H9 (cell line): ENCODE results near the gene ODR4. TPM values are rescaled to one million over a fixed set of nuclear protein-coding genes. Genes with fewer than 3 reads are reported as not detected.

ENCODE experiments used
- DNase-seq: peaks from one replicate; pipeline ENCODE4 v3.0.0-alpha.2; 2017
- H2AFZ ChIP-seq: one replicate; pipeline ENCODE4 v1.6.1; 2013; ENCODE audit warnings: mild to moderate bottlenecking, low read length, control low read depth, moderate library complexity
- H2AK5ac ChIP-seq: 2 replicates; pipeline ENCODE4 v1.6.1; 2013; ENCODE audit warnings: low read length, control low read depth, mixed read lengths; ENCODE audit not compliant: insufficient read length
- H2BK120ac ChIP-seq: one replicate; pipeline ENCODE4 v1.6.1; 2013; ENCODE audit warnings: low read depth, mild to moderate bottlenecking, low read length, control low read depth, inconsistent platforms; ENCODE audit not compliant: poor library complexity, severe bottlenecking
- H2BK12ac ChIP-seq: 2 replicates; pipeline ENCODE4 v1.6.1; 2013; ENCODE audit warnings: low read length, control low read depth, mixed read lengths, low read depth; ENCODE audit not compliant: insufficient read length
- H2BK15ac ChIP-seq: 2 replicates; pipeline ENCODE4 v1.6.1; 2013; ENCODE audit warnings: low read depth, low read length, control low read depth
- H2BK20ac ChIP-seq: one replicate; pipeline ENCODE4 v1.6.1; 2013; ENCODE audit warnings: low read depth, mild to moderate bottlenecking, low read length, control low read depth, inconsistent platforms; ENCODE audit not compliant: poor library complexity, severe bottlenecking
- H2BK5ac ChIP-seq: 2 replicates; pipeline ENCODE4 v1.6.1; 2013; ENCODE audit warnings: low read length, control low read depth, mixed read lengths; ENCODE audit not compliant: insufficient read length
- H3K14ac ChIP-seq: 2 replicates; pipeline ENCODE4 v1.6.1; 2013; ENCODE audit warnings: low read length, control low read depth; ENCODE audit not compliant: insufficient read depth
- H3K18ac ChIP-seq: 2 replicates; pipeline ENCODE4 v1.6.1; 2013; ENCODE audit warnings: low read depth, mild to moderate bottlenecking, mixed read lengths, low read length, control low read depth; ENCODE audit not compliant: insufficient read length
- H3K23ac ChIP-seq: 2 replicates; pipeline ENCODE4 v1.6.1; 2013; ENCODE audit warnings: low read length, control low read depth, mixed read lengths, low read depth; ENCODE audit not compliant: insufficient read length
- H3K23me2 ChIP-seq: 2 replicates; pipeline ENCODE4 v1.6.1; 2013; ENCODE audit warnings: low read depth, mild to moderate bottlenecking, mixed read lengths, low read length, control low read depth; ENCODE audit not compliant: insufficient read length, poor library complexity, severe bottlenecking
- H3K27ac ChIP-seq: 2 replicates; pipeline ENCODE4 v1.5.1; 2013; ENCODE audit warnings: low read length, control low read depth, mixed read lengths, low read depth; ENCODE audit not compliant: insufficient read length
- H3K27me3 ChIP-seq: 2 replicates; pipeline ENCODE4 v1.6.1; 2013; ENCODE audit warnings: low read length, control low read depth, inconsistent platforms; ENCODE audit not compliant: insufficient read depth
- H3K4ac ChIP-seq: 2 replicates; pipeline ENCODE4 v1.6.1; 2013; ENCODE audit warnings: low read depth, mild to moderate bottlenecking, control low read depth, inconsistent platforms, low read length, moderate library complexity
- H3K4me1 ChIP-seq: 2 replicates; pipeline ENCODE4 v1.6.1; 2013; ENCODE audit warnings: low read length, control low read depth, inconsistent platforms; ENCODE audit not compliant: insufficient read depth
- H3K4me2 ChIP-seq: 2 replicates; pipeline ENCODE4 v1.6.1; 2013; ENCODE audit warnings: low read length, control low read depth, mixed read lengths; ENCODE audit not compliant: insufficient read length, insufficient read depth
- H3K56ac ChIP-seq: 2 replicates; pipeline ENCODE4 v1.6.1; 2013; ENCODE audit warnings: low read depth, mild to moderate bottlenecking, mixed read lengths, low read length, control low read depth; ENCODE audit not compliant: insufficient read length
- H3K79me1 ChIP-seq: 2 replicates; pipeline ENCODE4 v1.6.1; 2013; ENCODE audit warnings: low read depth, mild to moderate bottlenecking, moderate library complexity, low read length, control low read depth, inconsistent platforms; ENCODE audit not compliant: insufficient read depth, poor library complexity, severe bottlenecking
- H3K79me2 ChIP-seq: 2 replicates; pipeline ENCODE4 v1.6.1; 2013; ENCODE audit warnings: low read length, control low read depth, inconsistent platforms; ENCODE audit not compliant: insufficient read depth
- H3K9ac ChIP-seq: 2 replicates; pipeline ENCODE4 v1.6.1; 2013; ENCODE audit warnings: low read length, control low read depth, mixed read lengths; ENCODE audit not compliant: insufficient read length; ENCODE audit errors: extremely low read depth
- H3K9me3 ChIP-seq: one replicate; pipeline ENCODE4 v1.6.1; 2013; ENCODE audit warnings: low read depth, low read length, inconsistent platforms; ENCODE audit not compliant: control insufficient read depth
- H3T11ph ChIP-seq: one replicate; pipeline ENCODE4 v1.6.1; 2013; ENCODE audit warnings: mild to moderate bottlenecking, low read length, control low read depth, inconsistent platforms
- H4K20me1 ChIP-seq: one replicate; pipeline ENCODE4 v1.6.1; 2013; ENCODE audit not compliant: control insufficient read depth, insufficient read length, insufficient read depth
- H4K5ac ChIP-seq: 2 replicates; pipeline ENCODE4 v1.6.1; 2013; ENCODE audit warnings: low read depth, mild to moderate bottlenecking, mixed read lengths, low read length, control low read depth; ENCODE audit not compliant: insufficient read length
- H4K8ac ChIP-seq: replicated peaks from 2 replicates; pipeline ENCODE4 v1.6.1; 2013; ENCODE audit warnings: low read length, control low read depth, mixed read lengths, low read depth; ENCODE audit not compliant: insufficient read length
- H4K91ac ChIP-seq: 2 replicates; pipeline ENCODE4 v1.6.1; 2013; ENCODE audit warnings: low read depth, mild to moderate bottlenecking, moderate library complexity, mixed read lengths, low read length, control low read depth; ENCODE audit not compliant: insufficient read length
- H3K27ac Mint-ChIP-seq, 3 experiments: 2 replicates in 2 of 3; 3 replicates in 1 of 3; pipeline ENCODE4 v1.8.0; 2020 to 2021; ENCODE audit warnings: mixed read lengths in 3 of 3, mild to moderate bottlenecking in 1 of 3, moderate library complexity in 1 of 3
- H3K27me3 Mint-ChIP-seq: 2 replicates; pipeline ENCODE4 v1.8.0; 2021; ENCODE audit warnings: low read depth, mild to moderate bottlenecking, moderate library complexity, mixed read lengths
- H3K36me3 Mint-ChIP-seq, 3 experiments: 2 replicates in 2 of 3; 3 replicates in 1 of 3; pipeline ENCODE4 v1.8.0; 2020 to 2021; ENCODE audit warnings: low read depth in 3 of 3, mixed read lengths in 3 of 3; ENCODE audit not compliant: insufficient read depth in 1 of 3
- H3K4me1 Mint-ChIP-seq, 2 experiments: 2 replicates each; pipeline ENCODE4 v1.8.0; 2020; ENCODE audit warnings: mixed read lengths in 2 of 2
- H3K4me3 Mint-ChIP-seq, 2 experiments: 2 replicates in 1 of 2; 3 replicates in 1 of 2; pipeline ENCODE4 v1.8.0; 2020 to 2021; ENCODE audit warnings: mild to moderate bottlenecking in 2 of 2, mixed read lengths in 2 of 2, moderate library complexity in 1 of 2
- H3K9me3 Mint-ChIP-seq, 2 experiments: 2 replicates in 1 of 2; 3 replicates in 1 of 2; pipeline ENCODE4 v1.8.0; 2020; ENCODE audit warnings: mild to moderate bottlenecking in 2 of 2, mixed read lengths in 2 of 2, moderate library complexity in 1 of 2
- WGBS: extraction: QIAGEN DNeasy Blood & Tissue Kit; methylation state at CpG from one replicate; pipeline ENCODE4 v1.1.7; 2013; ENCODE audit warnings: missing lambda C conversion rate, low lambda C conversion rate, mixed read lengths; ENCODE audit not compliant: insufficient read length; ENCODE audit errors: extremely low coverage; 5-methylcytosine and 5-hydroxymethylcytosine counted together
- total RNA-seq: library from RNA; stranded (reverse); gene quantifications from 2 replicates; pipeline ENCODE4 v1.2.1, GENCODE V29; 2021
- TF ChIP-seq, protein P1 (sequence below): fragments of 200-600 bp; sonication (generic); conservative IDR thresholded peaks from 3 replicates; pipeline ENCODE4 v1.8.0; 2021; ENCODE audit warnings: antibody characterized with exemption, mild to moderate bottlenecking

ODR4 gene
- total RNA-seq, 1 experiment from 2014 or later: 17.1 TPM

GRCh38 chr1:186424539-186424938, 48.9 kb downstream of the ODR4 start:
- no peak overlapping the region for H3K9ac ChIP-seq
- no CpG with 5 or more reads among the region's 2 CpGs for WGBS

More at GRCh38 chr1:186424539-186424938, 48.9 kb downstream of the ODR4 start:
- H4K91ac ChIP-seq: no peak overlapping the region
- no peaks in the 10 kb centered on the region for H3K9me3 ChIP-seq
- no peaks in the 10 kb centered on the region for H3K79me1 ChIP-seq
- H4K5ac ChIP-seq: no peak overlapping the region
- no peaks in the 10 kb centered on the region for H3K79me2 ChIP-seq
- TF ChIP-seq, protein P1, sequence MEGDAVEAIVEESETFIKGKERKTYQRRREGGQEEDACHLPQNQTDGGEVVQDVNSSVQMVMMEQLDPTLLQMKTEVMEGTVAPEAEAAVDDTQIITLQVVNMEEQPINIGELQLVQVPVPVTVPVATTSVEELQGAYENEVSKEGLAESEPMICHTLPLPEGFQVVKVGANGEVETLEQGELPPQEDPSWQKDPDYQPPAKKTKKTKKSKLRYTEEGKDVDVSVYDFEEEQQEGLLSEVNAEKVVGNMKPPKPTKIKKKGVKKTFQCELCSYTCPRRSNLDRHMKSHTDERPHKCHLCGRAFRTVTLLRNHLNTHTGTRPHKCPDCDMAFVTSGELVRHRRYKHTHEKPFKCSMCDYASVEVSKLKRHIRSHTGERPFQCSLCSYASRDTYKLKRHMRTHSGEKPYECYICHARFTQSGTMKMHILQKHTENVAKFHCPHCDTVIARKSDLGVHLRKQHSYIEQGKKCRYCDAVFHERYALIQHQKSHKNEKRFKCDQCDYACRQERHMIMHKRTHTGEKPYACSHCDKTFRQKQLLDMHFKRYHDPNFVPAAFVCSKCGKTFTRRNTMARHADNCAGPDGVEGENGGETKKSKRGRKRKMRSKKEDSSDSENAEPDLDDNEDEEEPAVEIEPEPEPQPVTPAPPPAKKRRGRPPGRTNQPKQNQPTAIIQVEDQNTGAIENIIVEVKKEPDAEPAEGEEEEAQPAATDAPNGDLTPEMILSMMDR: no peak
- no peaks in the 10 kb centered on the region for H3K27me3 ChIP-seq
- no peak overlapping the region for H3K4ac ChIP-seq
- H2AK5ac ChIP-seq: no peak overlapping the region
- H3K14ac ChIP-seq: no peak overlapping the region
- H3K27ac ChIP-seq: no peak overlapping the region
- H3K4me1 Mint-ChIP-seq: no peaks in the 10 kb centered on the region
- no peaks in the 10 kb centered on the region for H3K9me3 Mint-ChIP-seq
- H3K23me2 ChIP-seq: no peaks in the 10 kb centered on the region
- no peak overlapping the region for H2BK15ac ChIP-seq
- H3K18ac ChIP-seq: no peak overlapping the region
- no peak overlapping the region for H3T11ph ChIP-seq
- H3K36me3 Mint-ChIP-seq: peaks cover 0 to 6% (median under 1%) of the 10 kb centered on the region in 3 experiments; a peak in 3 of 7 replicates
- H2AFZ ChIP-seq: no peak overlapping the region
- H3K56ac ChIP-seq: no peak overlapping the region
- no peak for DNase-seq
- no peaks in the 10 kb centered on the region for H3K27me3 Mint-ChIP-seq
- H2BK5ac ChIP-seq: no peak overlapping the region
- no peaks in the 10 kb centered on the region for H4K20me1 ChIP-seq
- H4K8ac ChIP-seq: no peak overlapping the region
- H3K4me1 ChIP-seq: no peaks in the 10 kb centered on the region
- no peak overlapping the region for H3K27ac Mint-ChIP-seq
- no peak overlapping the region for H2BK12ac ChIP-seq
- no peak overlapping the region for H3K4me3 Mint-ChIP-seq
- no peak overlapping the region for H3K4me2 ChIP-seq
- no peak overlapping the region for H2BK20ac ChIP-seq
- H2BK120ac ChIP-seq: no peak overlapping the region
- H3K23ac ChIP-seq: no peak overlapping the region
